Liver (tissue), 3 donors: ENCODE results near the gene DCUN1D2.

Source experiments
- EGR1 ChIP-seq, 2 donors: IDR thresholded peaks; 2 replicates each; pipeline ENCODE4 v1.6.1; 2016 to 2018; ENCODE audit warnings: antibody characterized with exemption in 2 of 2, low read depth in 2 of 2
- GABPA ChIP-seq, 2 donors: IDR thresholded peaks in 1 of 2; conservative IDR thresholded peaks in 1 of 2; 2 replicates each; pipeline ENCODE4 v1.6.1; 2016; ENCODE audit warnings: antibody characterized with exemption in 2 of 2, mild to moderate bottlenecking in 1 of 2, moderate library complexity in 1 of 2
- JUND ChIP-seq, 2 donors: IDR thresholded peaks; 2 replicates each; pipeline ENCODE4 v1.6.1; 2016; ENCODE audit warnings: antibody characterized with exemption in 2 of 2
- RAD21 ChIP-seq, 2 donors: IDR thresholded peaks; 2 replicates each; pipeline ENCODE4 v1.6.1; 2016; ENCODE audit warnings: antibody characterized with exemption in 2 of 2, mild to moderate bottlenecking in 2 of 2
- SP1 ChIP-seq: IDR thresholded peaks from 2 replicates; pipeline ENCODE4 v1.6.1; 2018; ENCODE audit warnings: antibody characterized with exemption, mild to moderate bottlenecking
- TAF1 ChIP-seq: conservative IDR thresholded peaks from 2 replicates; pipeline ENCODE4 v1.6.1; 2016; ENCODE audit warnings: antibody characterized with exemption, mild to moderate bottlenecking
- YY1 ChIP-seq: IDR thresholded peaks from 2 replicates; pipeline ENCODE4 v1.6.1; 2016; ENCODE audit warnings: antibody characterized with exemption, mild to moderate bottlenecking
- TF ChIP-seq, protein P1 (sequence below): fragments of 150-350 bp; IDR thresholded peaks from 2 replicates; pipeline ENCODE4 v1.5.1; 2017; ENCODE audit warnings: improper control_type of control experiment, low read depth, low read length; ENCODE audit not compliant: missing input control
- TF ChIP-seq, protein P2 (sequence below): IDR thresholded peaks from 2 replicates; pipeline ENCODE4 v1.6.1; 2016; ENCODE audit warnings: antibody characterized with exemption
- TF ChIP-seq, protein P3 (sequence below): IDR thresholded peaks from 2 replicates; pipeline ENCODE4 v1.6.1; 2016; ENCODE audit warnings: antibody characterized with exemption
- TF ChIP-seq, protein P4 (sequence below): IDR thresholded peaks from 2 replicates; pipeline ENCODE4 v1.6.1; 2016; ENCODE audit warnings: antibody characterized with exemption, mild to moderate bottlenecking
- TF ChIP-seq, protein P5 (sequence below): IDR thresholded peaks from 2 replicates; pipeline ENCODE4 v1.6.1; 2016; ENCODE audit warnings: antibody characterized with exemption
- donor health status: healthy.
- donor health status: healthy.

DNA sequence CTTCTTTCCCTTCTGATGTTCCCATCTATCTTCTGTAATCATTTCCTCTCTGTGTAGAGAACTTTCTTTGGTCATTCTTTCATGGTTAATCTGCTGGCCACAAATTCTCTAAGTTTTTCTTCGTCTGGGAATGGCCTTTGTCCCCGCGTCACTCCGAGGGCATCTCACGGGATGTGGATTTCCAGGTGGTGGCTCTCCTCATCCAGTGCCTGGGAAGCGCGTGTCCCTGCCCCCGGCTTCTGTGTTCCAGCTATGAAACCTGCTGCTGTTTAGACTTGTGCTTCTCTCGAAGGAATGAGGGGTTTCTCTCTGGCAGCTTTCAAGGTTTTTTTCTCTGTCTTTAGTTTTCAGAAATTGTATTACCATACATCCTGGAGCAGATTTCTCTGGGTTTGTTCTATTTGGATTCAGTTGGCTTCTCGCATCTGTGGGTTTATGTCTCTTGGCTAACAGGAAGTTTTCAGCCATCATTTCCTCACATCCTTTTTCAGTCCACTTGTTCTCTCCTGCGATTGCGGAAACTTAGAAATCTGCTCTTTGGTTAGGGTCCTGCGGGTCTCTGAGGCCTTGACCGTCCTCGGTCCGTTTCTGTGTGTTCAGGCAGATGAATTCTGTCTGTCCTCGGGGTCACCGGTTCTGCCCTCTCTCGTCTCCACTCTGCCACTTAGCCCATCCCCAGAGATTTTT is 36.9 kb upstream of the DCUN1D2 start:
- TF ChIP-seq, protein P1, sequence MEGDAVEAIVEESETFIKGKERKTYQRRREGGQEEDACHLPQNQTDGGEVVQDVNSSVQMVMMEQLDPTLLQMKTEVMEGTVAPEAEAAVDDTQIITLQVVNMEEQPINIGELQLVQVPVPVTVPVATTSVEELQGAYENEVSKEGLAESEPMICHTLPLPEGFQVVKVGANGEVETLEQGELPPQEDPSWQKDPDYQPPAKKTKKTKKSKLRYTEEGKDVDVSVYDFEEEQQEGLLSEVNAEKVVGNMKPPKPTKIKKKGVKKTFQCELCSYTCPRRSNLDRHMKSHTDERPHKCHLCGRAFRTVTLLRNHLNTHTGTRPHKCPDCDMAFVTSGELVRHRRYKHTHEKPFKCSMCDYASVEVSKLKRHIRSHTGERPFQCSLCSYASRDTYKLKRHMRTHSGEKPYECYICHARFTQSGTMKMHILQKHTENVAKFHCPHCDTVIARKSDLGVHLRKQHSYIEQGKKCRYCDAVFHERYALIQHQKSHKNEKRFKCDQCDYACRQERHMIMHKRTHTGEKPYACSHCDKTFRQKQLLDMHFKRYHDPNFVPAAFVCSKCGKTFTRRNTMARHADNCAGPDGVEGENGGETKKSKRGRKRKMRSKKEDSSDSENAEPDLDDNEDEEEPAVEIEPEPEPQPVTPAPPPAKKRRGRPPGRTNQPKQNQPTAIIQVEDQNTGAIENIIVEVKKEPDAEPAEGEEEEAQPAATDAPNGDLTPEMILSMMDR, result no peak
- TF ChIP-seq TAF1, result no peak
- no peak for TF ChIP-seq SP1
- TF ChIP-seq GABPA (IDR thresholded peaks at IDR 0.05 in 1 of 2, conservative IDR thresholded peaks at IDR 0.05 in 1 of 2), result no peak
- TF ChIP-seq, protein P2, sequence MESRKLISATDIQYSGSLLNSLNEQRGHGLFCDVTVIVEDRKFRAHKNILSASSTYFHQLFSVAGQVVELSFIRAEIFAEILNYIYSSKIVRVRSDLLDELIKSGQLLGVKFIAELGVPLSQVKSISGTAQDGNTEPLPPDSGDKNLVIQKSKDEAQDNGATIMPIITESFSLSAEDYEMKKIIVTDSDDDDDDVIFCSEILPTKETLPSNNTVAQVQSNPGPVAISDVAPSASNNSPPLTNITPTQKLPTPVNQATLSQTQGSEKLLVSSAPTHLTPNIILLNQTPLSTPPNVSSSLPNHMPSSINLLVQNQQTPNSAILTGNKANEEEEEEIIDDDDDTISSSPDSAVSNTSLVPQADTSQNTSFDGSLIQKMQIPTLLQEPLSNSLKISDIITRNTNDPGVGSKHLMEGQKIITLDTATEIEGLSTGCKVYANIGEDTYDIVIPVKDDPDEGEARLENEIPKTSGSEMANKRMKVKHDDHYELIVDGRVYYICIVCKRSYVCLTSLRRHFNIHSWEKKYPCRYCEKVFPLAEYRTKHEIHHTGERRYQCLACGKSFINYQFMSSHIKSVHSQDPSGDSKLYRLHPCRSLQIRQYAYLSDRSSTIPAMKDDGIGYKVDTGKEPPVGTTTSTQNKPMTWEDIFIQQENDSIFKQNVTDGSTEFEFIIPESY, result no peak
- no peak for TF ChIP-seq RAD21 (IDR thresholded peaks at IDR 0.05)
- TF ChIP-seq, protein P3, sequence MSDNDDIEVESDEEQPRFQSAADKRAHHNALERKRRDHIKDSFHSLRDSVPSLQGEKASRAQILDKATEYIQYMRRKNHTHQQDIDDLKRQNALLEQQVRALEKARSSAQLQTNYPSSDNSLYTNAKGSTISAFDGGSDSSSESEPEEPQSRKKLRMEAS, result no peak
- TF ChIP-seq, protein P4, sequence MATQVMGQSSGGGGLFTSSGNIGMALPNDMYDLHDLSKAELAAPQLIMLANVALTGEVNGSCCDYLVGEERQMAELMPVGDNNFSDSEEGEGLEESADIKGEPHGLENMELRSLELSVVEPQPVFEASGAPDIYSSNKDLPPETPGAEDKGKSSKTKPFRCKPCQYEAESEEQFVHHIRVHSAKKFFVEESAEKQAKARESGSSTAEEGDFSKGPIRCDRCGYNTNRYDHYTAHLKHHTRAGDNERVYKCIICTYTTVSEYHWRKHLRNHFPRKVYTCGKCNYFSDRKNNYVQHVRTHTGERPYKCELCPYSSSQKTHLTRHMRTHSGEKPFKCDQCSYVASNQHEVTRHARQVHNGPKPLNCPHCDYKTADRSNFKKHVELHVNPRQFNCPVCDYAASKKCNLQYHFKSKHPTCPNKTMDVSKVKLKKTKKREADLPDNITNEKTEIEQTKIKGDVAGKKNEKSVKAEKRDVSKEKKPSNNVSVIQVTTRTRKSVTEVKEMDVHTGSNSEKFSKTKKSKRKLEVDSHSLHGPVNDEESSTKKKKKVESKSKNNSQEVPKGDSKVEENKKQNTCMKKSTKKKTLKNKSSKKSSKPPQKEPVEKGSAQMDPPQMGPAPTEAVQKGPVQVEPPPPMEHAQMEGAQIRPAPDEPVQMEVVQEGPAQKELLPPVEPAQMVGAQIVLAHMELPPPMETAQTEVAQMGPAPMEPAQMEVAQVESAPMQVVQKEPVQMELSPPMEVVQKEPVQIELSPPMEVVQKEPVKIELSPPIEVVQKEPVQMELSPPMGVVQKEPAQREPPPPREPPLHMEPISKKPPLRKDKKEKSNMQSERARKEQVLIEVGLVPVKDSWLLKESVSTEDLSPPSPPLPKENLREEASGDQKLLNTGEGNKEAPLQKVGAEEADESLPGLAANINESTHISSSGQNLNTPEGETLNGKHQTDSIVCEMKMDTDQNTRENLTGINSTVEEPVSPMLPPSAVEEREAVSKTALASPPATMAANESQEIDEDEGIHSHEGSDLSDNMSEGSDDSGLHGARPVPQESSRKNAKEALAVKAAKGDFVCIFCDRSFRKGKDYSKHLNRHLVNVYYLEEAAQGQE, result no peak
- TF ChIP-seq YY1, result no peak
- TF ChIP-seq, protein P5, sequence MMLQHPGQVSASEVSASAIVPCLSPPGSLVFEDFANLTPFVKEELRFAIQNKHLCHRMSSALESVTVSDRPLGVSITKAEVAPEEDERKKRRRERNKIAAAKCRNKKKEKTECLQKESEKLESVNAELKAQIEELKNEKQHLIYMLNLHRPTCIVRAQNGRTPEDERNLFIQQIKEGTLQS, result no peak
- no peak for TF ChIP-seq EGR1 (IDR thresholded peaks at IDR 0.05; ENCODE audit: low read depth in 2 of 2)
- no peak for TF ChIP-seq JUND (IDR thresholded peaks at IDR 0.05)
